HG03378 (cell line): ENCODE measurements around the gene IL1RAPL2.

Experiments
- ATAC-seq: cut with Tn5 transposase; IDR thresholded peaks from one replicate; pipeline ENCODE4 v1.9.1; 2021; ENCODE audit warnings: mild to moderate bottlenecking, moderate library complexity; ENCODE audit not compliant: unreplicated experiment

The IL1RAPL2 gene

GRCh38 chrX:105543283-105543682, 977.3 kb downstream of the IL1RAPL2 start:
- ATAC-seq, result no peak

GRCh38 chrX:105550043-105550663, 984.2 kb downstream of the IL1RAPL2 start:
- ATAC-seq, result no peak

- no peak for ATAC-seq
Measured at GRCh38 chrX:105552395-105552794, 986.4 kb downstream of the IL1RAPL2 start.

- ATAC-seq, result no peak
Measured at GRCh38 chrX:105553118-105553517, 987.1 kb downstream of the IL1RAPL2 start.

GRCh38 chrX:105564501-105564900, 998.5 kb downstream of the IL1RAPL2 start:
- ATAC-seq, result no peak

- ATAC-seq, result no peak
Measured at GRCh38 chrX:105565856-105566255, 999.9 kb downstream of the IL1RAPL2 start.

DNA sequence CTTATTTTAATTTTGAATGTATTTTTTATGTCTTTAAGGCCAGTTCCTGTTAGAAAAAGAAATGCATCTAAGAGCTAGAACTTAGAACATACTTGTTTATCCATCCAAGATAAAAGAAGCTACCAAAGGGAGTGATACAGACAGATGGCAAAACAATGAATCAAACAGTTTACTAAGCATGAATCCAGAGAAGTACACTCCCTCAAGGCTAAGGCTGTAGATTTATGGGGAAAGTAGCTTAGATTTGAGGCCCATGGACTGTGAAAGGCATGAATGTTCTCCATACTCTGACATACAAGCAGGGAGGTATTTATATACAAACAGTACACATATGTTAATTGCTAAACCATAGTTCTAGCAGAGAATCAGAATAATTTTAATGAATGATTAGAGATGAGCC, 1001.1 kb downstream of the IL1RAPL2 start:
- ATAC-seq, result no peak

DNA sequence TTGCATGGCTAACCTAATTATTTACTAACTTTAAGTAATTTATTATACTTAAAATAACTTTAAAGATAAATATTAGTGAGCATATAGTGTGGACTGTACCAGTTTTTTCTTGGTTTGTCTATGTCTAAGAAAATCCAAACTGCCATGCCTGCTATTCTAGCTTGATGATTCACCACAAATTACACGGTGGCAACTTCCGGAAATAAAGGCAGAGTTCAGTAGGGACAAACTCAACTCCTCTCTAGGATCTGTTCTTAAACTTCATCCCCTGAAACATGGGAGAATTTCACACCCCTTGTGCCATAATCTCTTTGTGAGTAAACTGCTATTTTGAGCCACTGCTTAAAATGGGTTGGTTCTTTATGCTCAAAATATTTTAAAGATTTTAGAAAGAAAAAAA, 1042.7 kb downstream of the IL1RAPL2 start:
- no peak for ATAC-seq

GRCh38 chrX:105609530-105609929, 1043.5 kb downstream of the IL1RAPL2 start:
- ATAC-seq, result no peak

GRCh38 chrX:105610411-105610810, 1044.4 kb downstream of the IL1RAPL2 start:
- ATAC-seq, result no peak

- no peak for ATAC-seq
Measured at GRCh38 chrX:105618393-105619101, 1052.5 kb downstream of the IL1RAPL2 start.

DNA sequence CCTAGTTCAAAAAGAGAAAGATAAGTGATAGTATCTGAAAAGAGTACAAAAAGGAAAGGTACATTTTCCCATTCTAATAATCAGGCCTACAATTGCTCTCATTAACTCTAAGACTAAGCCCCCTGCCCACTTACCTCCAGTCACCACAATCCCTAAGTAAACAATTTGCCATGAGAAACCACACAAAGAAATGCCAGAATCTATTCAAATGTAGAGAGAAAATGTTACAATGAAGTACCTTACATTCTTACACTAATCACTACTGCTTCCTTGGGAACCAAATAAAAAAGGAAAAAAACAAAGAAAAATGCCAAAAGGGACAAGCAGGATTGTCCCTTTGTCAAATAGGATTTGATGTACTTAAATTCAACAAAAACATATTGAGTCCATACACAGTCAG, 1068.2 kb downstream of the IL1RAPL2 start:
- ATAC-seq, result no peak

GRCh38 chrX:105635794-105636193, 1069.8 kb downstream of the IL1RAPL2 start:
- ATAC-seq, result no peak

- ATAC-seq, result no peak
Measured at GRCh38 chrX:105636667-105637066, 1070.7 kb downstream of the IL1RAPL2 start.

- ATAC-seq, result no peak
Measured at GRCh38 chrX:105645667-105646357, 1079.8 kb downstream of the IL1RAPL2 start.

GRCh38 chrX:105646592-105647372, 1080.8 kb downstream of the IL1RAPL2 start:
- no peak for ATAC-seq

- ATAC-seq, result no peak
Measured at GRCh38 chrX:105647749-105648148, 1081.8 kb downstream of the IL1RAPL2 start.

GRCh38 chrX:105648732-105649131, 1082.7 kb downstream of the IL1RAPL2 start:
- no peak for ATAC-seq

DNA sequence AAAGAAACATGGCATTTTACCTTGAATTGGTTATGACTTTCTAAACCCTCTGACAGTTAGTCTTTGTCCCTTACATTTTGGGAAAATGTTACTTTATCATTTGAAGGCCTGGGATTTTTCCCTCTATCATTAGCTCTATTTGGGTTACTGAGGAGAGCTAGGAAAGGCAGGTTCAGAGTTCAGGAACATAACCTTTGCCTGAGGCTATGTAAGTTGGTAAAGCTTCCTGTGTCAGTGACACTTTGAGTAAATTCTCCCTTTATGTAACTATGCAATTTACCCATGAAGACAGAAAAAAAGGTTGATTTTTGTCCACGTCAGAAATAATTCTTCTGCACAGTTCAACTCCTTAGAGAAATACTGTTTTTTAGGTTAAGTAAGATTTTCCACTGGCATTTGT, 1084.6 kb downstream of the IL1RAPL2 start:
- no peak for ATAC-seq

DNA sequence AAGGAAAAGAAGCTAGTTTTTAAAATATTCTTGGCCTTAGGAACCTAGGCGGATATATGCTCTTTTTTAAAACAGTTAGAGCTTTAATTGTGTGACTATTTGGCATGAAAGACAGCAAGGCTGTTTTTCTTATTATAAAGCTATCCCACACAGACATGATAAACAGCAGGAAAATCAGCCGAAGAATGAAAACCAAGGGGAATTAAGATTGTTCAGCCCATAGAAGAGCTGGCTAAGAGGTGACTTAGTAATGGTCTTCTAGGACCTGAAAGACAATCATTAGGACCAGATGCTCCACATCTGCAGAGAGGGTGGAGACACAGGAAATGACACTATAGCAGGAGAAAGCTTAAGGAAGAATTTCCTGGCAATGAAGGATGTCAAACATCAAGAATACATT, 1085.0 kb downstream of the IL1RAPL2 start:
- no peak for ATAC-seq

GRCh38 chrX:105653891-105654290, 1087.9 kb downstream of the IL1RAPL2 start:
- ATAC-seq, result no peak
